GM06990 (cell line): ENCODE results near the gene AUTS2.

Experiments used
- DNase-seq: peaks from one replicate; pipeline ENCODE4 v3.0.0-alpha.2; 2011; ENCODE audit not compliant: insufficient read length; ENCODE audit errors: extremely low read depth
- H3K27me3 ChIP-seq: replicated peaks from 2 replicates; pipeline ENCODE4 v1.6.0; 2011; ENCODE audit warnings: low read length; ENCODE audit not compliant: control insufficient read depth, insufficient read depth
- H3K36me3 ChIP-seq: 2 replicates; pipeline ENCODE4 v1.5.1; 2011; ENCODE audit warnings: low read length; ENCODE audit not compliant: control insufficient read depth, insufficient read depth
- H3K4me3 ChIP-seq: replicated peaks from 2 replicates; pipeline ENCODE4 v1.5.1; 2011; ENCODE audit warnings: low read depth, mild to moderate bottlenecking, control low read depth, low read length
- CTCF ChIP-seq: IDR thresholded peaks from 2 replicates; pipeline ENCODE4 v1.5.1; 2011; ENCODE audit warnings: low read length, control low read depth, mild to moderate bottlenecking, inconsistent platforms; ENCODE audit not compliant: insufficient read depth, poor library complexity, severe bottlenecking

Gene AUTS2

GRCh38 chr7:69654381-69654780 is 56.1 kb downstream of the AUTS2 start:
- no peak overlapping the region for H3K4me3 ChIP-seq
- no peaks in the 10 kb centered on the region for H3K36me3 ChIP-seq
- TF ChIP-seq CTCF = no peak
- no peaks in the 10 kb centered on the region for H3K27me3 ChIP-seq
- no peak for DNase-seq

GRCh38 chr7:69654849-69655707 is 56.8 kb downstream of the AUTS2 start:
- Histone ChIP-seq H3K36me3 (no peaks in the 10 kb centered on the region), H3K27me3 (no peaks in the 10 kb centered on the region), H3K4me3 (no peak overlapping the region)
- no peak for TF ChIP-seq CTCF
- no peak for DNase-seq

GRCh38 chr7:69656077-69656476 is 57.8 kb downstream of the AUTS2 start:
- H3K4me3 ChIP-seq = no peak overlapping the region
- H3K36me3 ChIP-seq = no peaks in the 10 kb centered on the region
- no peak for DNase-seq
- no peaks in the 10 kb centered on the region for H3K27me3 ChIP-seq
- TF ChIP-seq CTCF = no peak

GRCh38 chr7:69656890-69657289 is 58.6 kb downstream of the AUTS2 start:
- Histone ChIP-seq H3K27me3 (no peaks in the 10 kb centered on the region), H3K36me3 (no peaks in the 10 kb centered on the region), H3K4me3 (no peak overlapping the region)
- no peak for TF ChIP-seq CTCF
- no peak for DNase-seq

GRCh38 chr7:69657331-69657730 is 59.1 kb downstream of the AUTS2 start:
- Histone ChIP-seq H3K36me3 (no peaks in the 10 kb centered on the region), H3K27me3 (no peaks in the 10 kb centered on the region), H3K4me3 (no peak overlapping the region)
- DNase-seq = no peak
- no peak for TF ChIP-seq CTCF
